Adrenal gland (tissue), 5 donors: ENCODE results near the gene TMEM108.

Experiments used
- POLR2A ChIP-seq, 2 donors: fragments of 450-650 bp; IDR thresholded peaks; one replicate each; pipeline ENCODE4 v1.6.1; 2017; ENCODE audit warnings: antibody characterized with exemption in 2 of 2, mild to moderate bottlenecking in 2 of 2, moderate library complexity in 1 of 2
- TF ChIP-seq, protein P1 (sequence below), 6 experiments: fragments of 450-650 bp in 4 of 6; fragments of 200-600 bp in 2 of 6; sonication (generic) in 1 of 6; IDR thresholded peaks; 1 replicate in 5 of 6; 2 replicates in 1 of 6; pipeline versions ENCODE4 v1.5.1 to v1.8.0; 2016 to 2021; ENCODE audit warnings: antibody characterized with exemption in 6 of 6, mild to moderate bottlenecking in 2 of 6, moderate library complexity in 1 of 6
- donor health status: DM: no; HTN: no; CAD: no.

DNA sequence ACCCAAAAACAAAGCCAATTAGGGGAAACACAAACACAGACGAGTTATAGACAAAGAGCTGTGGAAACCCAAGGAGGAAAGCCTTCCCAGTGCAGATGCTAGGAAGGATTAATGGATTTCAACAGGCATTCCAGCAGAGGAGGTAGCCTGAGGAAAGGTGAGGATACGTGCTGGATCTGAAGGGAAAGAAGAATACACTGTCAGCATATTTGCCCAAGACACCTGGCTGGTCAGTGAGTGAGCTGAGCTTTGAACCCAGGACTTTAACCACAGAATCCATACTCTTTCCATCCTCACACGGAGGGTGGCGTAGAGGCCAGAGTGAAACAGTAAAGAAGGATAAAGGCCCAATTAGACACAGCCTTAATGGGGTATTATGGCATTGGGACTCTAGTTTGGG is 352.5 kb downstream of the TMEM108 start:
- TF ChIP-seq, protein P1, sequence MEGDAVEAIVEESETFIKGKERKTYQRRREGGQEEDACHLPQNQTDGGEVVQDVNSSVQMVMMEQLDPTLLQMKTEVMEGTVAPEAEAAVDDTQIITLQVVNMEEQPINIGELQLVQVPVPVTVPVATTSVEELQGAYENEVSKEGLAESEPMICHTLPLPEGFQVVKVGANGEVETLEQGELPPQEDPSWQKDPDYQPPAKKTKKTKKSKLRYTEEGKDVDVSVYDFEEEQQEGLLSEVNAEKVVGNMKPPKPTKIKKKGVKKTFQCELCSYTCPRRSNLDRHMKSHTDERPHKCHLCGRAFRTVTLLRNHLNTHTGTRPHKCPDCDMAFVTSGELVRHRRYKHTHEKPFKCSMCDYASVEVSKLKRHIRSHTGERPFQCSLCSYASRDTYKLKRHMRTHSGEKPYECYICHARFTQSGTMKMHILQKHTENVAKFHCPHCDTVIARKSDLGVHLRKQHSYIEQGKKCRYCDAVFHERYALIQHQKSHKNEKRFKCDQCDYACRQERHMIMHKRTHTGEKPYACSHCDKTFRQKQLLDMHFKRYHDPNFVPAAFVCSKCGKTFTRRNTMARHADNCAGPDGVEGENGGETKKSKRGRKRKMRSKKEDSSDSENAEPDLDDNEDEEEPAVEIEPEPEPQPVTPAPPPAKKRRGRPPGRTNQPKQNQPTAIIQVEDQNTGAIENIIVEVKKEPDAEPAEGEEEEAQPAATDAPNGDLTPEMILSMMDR (IDR thresholded peaks at IDR 0.05) = no peak
- no peak for TF ChIP-seq POLR2A (IDR thresholded peaks at IDR 0.05)
